Activated CD4-positive, alpha-beta T cell treated with anti-CD3 and anti-CD28 coated beads for 36 hours (primary cell): ENCODE data around the gene FHOD3. TPM values are rescaled to one million over a fixed set of nuclear protein-coding genes. Genes with fewer than 3 reads are reported as not detected.

Experiments used
- ATAC-seq: fragments of 200-7000 bp; cut with Tn5 transposase; one replicate; pipeline ENCODE4 v1.10.0; 2021; ENCODE audit warnings: mild to moderate bottlenecking, moderate library complexity
- CTCF ChIA-PET: fragments of 350-600 bp; sonication (Branson Sonifier 250); formaldehyde crosslinking; loops from one replicate; lab custom pipeline; 2021; ENCODE audit warnings: antibody characterized with exemption; lab: Charles Lee
- POLR2A ChIA-PET: fragments of 350-600 bp; sonication (Branson Sonifier 250); formaldehyde crosslinking; loops from one replicate; lab custom pipeline; 2021; ENCODE audit warnings: antibody characterized with exemption, inconsistent platforms; lab: Charles Lee
- DNase-seq: peaks from one replicate; pipeline ENCODE4 v3.0.0-alpha.2; 2020
- H3K27ac Mint-ChIP-seq: one replicate; pipeline ENCODE4 v1.8.0; 2021; ENCODE audit warnings: mixed read lengths
- H3K27me3 Mint-ChIP-seq: one replicate; pipeline ENCODE4 v1.8.0; 2021; ENCODE audit warnings: mixed read lengths
- H3K36me3 Mint-ChIP-seq: one replicate; pipeline ENCODE4 v1.8.0; 2021; ENCODE audit warnings: low read depth, mixed read lengths
- H3K4me1 Mint-ChIP-seq: one replicate; pipeline ENCODE4 v1.8.0; 2021; ENCODE audit warnings: mixed read lengths
- H3K4me3 Mint-ChIP-seq: one replicate; pipeline ENCODE4 v1.8.0; 2021; ENCODE audit warnings: mild to moderate bottlenecking, moderate library complexity, mixed read lengths
- H3K9me3 Mint-ChIP-seq: one replicate; pipeline ENCODE4 v1.8.0; 2021; ENCODE audit warnings: low read depth, mixed read lengths
- intact Hi-C, 2 experiments: fragments of 100-400 bp; cut with DNase I in 1 of 2; cut with micrococcal nuclease in 1 of 2; formaldehyde crosslinking; loops; one replicate each; pipeline versions ENCODE4 v1.14.2 to v1.15.1; 2022 to 2024; cut with DNase I, micrococcal nuclease
- total RNA-seq, 2 experiments: library from RNA; stranded (reverse); gene quantifications; one replicate each; pipeline ENCODE4 v1.2.3, GENCODE V29; 2021

FHOD3 gene
- total RNA-seq, 2 experiments from 2014 or later, result not detected

DNA sequence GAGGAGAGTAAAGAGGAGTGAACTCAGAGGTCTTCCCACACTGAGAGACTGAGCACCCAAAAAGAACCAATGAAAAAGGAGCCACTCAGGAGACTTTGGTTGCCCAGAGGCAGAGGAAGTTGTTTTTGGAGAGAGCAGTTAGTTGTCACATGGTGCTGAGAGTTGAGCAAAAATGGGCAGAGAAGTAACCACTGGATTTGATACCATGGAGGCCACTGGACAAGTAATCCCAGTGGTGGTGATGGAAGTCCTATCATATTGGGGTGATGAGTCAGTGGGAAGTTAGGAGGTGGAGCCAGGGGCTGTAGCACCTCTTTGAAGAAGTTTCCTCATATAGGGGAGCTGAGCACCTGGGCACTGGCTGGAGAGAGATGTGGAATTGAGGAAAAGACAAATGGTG is 295.5 kb downstream of the FHOD3 start:
- CTCF ChIA-PET, result interaction anchor here (0.7 kb wide), 1 partner anchor 9 kb away, joined by 4 read pairs; no protein-coding TSS in a partner anchor
- no peak for ATAC-seq
- intact Hi-C loops, result no loop called here
- Mint-ChIP-seq H3K9me3 (no peaks in the 10 kb centered on the region), H3K4me1 (no peaks in the 10 kb centered on the region), H3K4me3 (no peak overlapping the region), H3K36me3 (no peaks in the 10 kb centered on the region), H3K27ac (no peak overlapping the region), H3K27me3 (peaks cover 2% of the 10 kb centered on the region)
- POLR2A ChIA-PET, result no interaction called here
- no peak for DNase-seq

GRCh38 chr18:36593641-36594040 is 296.1 kb downstream of the FHOD3 start:
- Mint-ChIP-seq H3K4me1 (no peaks in the 10 kb centered on the region), H3K9me3 (no peaks in the 10 kb centered on the region), H3K27ac (no peak overlapping the region), H3K27me3 (peaks cover 2% of the 10 kb centered on the region), H3K4me3 (no peak overlapping the region), H3K36me3 (no peaks in the 10 kb centered on the region)
- ChIA-PET CTCF (no interaction called here), POLR2A (no interaction called here)
- intact Hi-C loops, result no loop called here
- DNase-seq, result no peak
- no peak for ATAC-seq

DNA sequence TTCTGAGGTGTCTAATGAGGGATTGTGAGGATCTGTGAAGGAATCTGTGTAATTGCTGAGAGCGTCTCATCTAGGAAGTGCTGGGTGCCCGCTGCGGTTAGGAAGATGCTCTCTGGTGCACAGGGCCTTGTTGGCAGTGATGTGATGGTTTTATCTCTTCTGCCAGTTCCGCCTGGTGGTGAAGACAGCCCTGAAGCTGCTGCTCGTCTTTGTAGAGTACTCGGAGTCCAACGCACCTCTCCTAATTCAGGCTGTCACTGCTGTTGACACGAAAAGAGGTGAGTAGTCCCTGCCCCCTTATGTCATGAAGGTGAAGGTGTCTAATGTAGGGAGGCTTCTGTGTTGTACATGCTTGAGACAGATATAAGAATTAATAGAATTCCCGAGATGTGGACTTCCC is 297.1 kb downstream of the FHOD3 start:
- ChIA-PET POLR2A (no interaction called here), CTCF (no interaction called here)
- no peaks in the 10 kb centered on the region for H3K4me1 Mint-ChIP-seq
- ATAC-seq (no peak), DNase-seq (no peak)
- H3K36me3 Mint-ChIP-seq, result no peaks in the 10 kb centered on the region
- H3K27ac Mint-ChIP-seq, result no peak overlapping the region
- no peak overlapping the region for H3K4me3 Mint-ChIP-seq
- H3K9me3 Mint-ChIP-seq, result no peaks in the 10 kb centered on the region
- peaks cover 2% of the 10 kb centered on the region for H3K27me3 Mint-ChIP-seq
- intact Hi-C loops, result no loop called here

- H3K4me3 Mint-ChIP-seq, result no peak overlapping the region
- no peaks in the 10 kb centered on the region for H3K36me3 Mint-ChIP-seq
- intact Hi-C loops, result no loop called here
- no peaks in the 10 kb centered on the region for H3K9me3 Mint-ChIP-seq
- POLR2A ChIA-PET, result no interaction called here
- ATAC-seq, result no peak
- DNase-seq, result no peak
- H3K4me1 Mint-ChIP-seq, result no peaks in the 10 kb centered on the region
- H3K27ac Mint-ChIP-seq, result no peak overlapping the region
- peaks cover 2% of the 10 kb centered on the region for H3K27me3 Mint-ChIP-seq
- CTCF ChIA-PET, result no interaction called here
Observed at GRCh38 chr18:36595046-36595817, 297.7 kb downstream of the FHOD3 start.

DNA sequence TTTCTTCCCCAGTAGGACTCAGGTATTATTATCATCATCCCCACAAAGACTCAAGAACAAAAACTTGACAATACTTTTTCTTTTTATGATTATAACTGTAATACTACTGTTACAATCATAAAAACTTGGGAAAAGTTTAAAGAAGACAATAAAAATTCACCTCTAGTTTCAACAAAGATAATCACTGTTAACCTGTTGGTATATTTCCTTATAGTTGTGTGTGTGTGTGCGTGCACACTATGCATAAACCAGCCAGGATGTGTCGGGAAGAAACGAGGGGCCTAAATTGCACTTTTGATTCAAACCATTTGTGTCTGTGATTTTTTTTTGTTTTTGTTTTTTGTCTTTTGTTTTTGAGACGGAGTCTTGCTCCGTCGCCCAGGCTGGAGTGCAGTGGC is 298.3 kb downstream of the FHOD3 start:
- DNase-seq, result no peak
- CTCF ChIA-PET, result no interaction called here
- intact Hi-C loops, result no loop called here
- no peaks in the 10 kb centered on the region for H3K4me1 Mint-ChIP-seq
- H3K27ac Mint-ChIP-seq, result no peak overlapping the region
- POLR2A ChIA-PET, result interaction anchor here (0.7 kb wide), 1 partner anchor 22 kb away, joined by 5 read pairs; no protein-coding TSS in a partner anchor
- no peak overlapping the region for H3K4me3 Mint-ChIP-seq
- no peaks in the 10 kb centered on the region for H3K9me3 Mint-ChIP-seq
- ATAC-seq, result no peak
- peaks cover 2% of the 10 kb centered on the region for H3K27me3 Mint-ChIP-seq
- no peaks in the 10 kb centered on the region for H3K36me3 Mint-ChIP-seq

GRCh38 chr18:36597636-36598035 is 300.1 kb downstream of the FHOD3 start:
- POLR2A ChIA-PET, result no interaction called here
- no peak for ATAC-seq

DNA sequence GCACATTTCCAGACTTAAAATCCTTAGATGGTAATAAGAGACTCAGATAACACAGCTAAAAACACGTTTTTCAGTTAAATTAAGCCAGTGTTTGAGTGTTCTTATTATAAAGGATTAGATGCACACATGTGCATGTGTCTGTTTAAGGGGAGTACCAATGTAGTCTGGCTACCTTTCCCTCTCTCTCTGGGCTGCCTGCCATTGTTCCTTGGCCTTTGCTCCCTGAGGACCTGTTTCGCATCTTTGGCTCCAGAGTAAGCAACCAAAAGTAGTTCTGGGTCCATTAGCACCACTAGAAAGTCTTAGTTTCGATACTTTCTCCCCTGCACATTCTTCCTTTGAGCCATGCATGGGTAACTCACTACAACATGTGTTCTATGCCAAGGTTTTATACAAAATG is 303.0 kb downstream of the FHOD3 start:
- Mint-ChIP-seq H3K27ac (no peak overlapping the region), H3K4me1 (no peaks in the 10 kb centered on the region), H3K4me3 (no peak overlapping the region), H3K9me3 (no peaks in the 10 kb centered on the region), H3K36me3 (no peaks in the 10 kb centered on the region), H3K27me3 (no peaks in the 10 kb centered on the region)
- intact Hi-C loops, result no loop called here
- DNase-seq, result no peak
- ChIA-PET CTCF (interaction anchor here (0.8 kb wide), 1 partner anchor 750 kb away, joined by 3 read pairs; no protein-coding TSS in a partner anchor), POLR2A (no interaction called here)
- ATAC-seq, result no peak

More at GRCh38 chr18:36597636-36598035, 300.1 kb downstream of the FHOD3 start:
- no peak for DNase-seq
- Mint-ChIP-seq H3K4me1 (no peaks in the 10 kb centered on the region), H3K9me3 (no peaks in the 10 kb centered on the region), H3K27me3 (no peaks in the 10 kb centered on the region), H3K4me3 (no peak overlapping the region), H3K27ac (no peak overlapping the region), H3K36me3 (no peaks in the 10 kb centered on the region)
- CTCF ChIA-PET, result no interaction called here
- intact Hi-C loops, result no loop called here

- ChIA-PET POLR2A (no interaction called here), CTCF (interaction anchor here (0.5 to 1.2 kb wide), 3 partner anchors 8 to 750 kb away, joined by 3 to 4 read pairs (median 3); no protein-coding TSS in a partner anchor)
- intact Hi-C loops, result no loop called here
- Mint-ChIP-seq H3K4me1 (no peaks in the 10 kb centered on the region), H3K36me3 (no peaks in the 10 kb centered on the region), H3K4me3 (no peak overlapping the region), H3K9me3 (no peaks in the 10 kb centered on the region), H3K27me3 (no peaks in the 10 kb centered on the region), H3K27ac (no peak overlapping the region)
- DNase-seq (no peak), ATAC-seq (no peak)
Observed at GRCh38 chr18:36601316-36601715, 303.8 kb downstream of the FHOD3 start.

GRCh38 chr18:36602071-36602470 is 304.6 kb downstream of the FHOD3 start:
- DNase-seq (no peak), ATAC-seq (no peak)
- Mint-ChIP-seq H3K9me3 (no peaks in the 10 kb centered on the region), H3K27ac (no peak overlapping the region), H3K27me3 (no peaks in the 10 kb centered on the region), H3K4me1 (no peaks in the 10 kb centered on the region), H3K4me3 (no peak overlapping the region), H3K36me3 (no peaks in the 10 kb centered on the region)
- ChIA-PET POLR2A (no interaction called here), CTCF (interaction anchor here (0.5 to 1.2 kb wide), 2 partner anchors 9 to 585 kb away, joined by 3 to 4 read pairs; no protein-coding TSS in a partner anchor)
- intact Hi-C loops, result no loop called here

DNA sequence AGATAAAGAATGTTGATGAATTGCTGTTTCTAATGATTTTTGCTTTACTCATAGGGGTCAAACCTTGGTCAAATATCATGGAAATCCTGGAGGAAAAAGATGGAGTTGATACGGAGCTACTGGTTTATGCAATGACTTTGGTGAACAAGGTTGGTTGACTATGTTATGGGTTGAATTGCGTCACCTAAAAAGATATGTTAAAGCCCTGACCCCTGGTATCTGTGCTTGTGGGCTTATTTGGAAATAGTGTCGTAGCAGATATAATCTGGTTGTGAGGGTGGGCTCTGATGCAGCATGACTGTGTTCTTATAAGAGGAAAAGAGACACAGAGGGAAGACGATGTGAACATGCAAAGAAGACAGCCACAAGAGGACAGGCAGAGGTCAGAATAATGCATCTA is 305.1 kb downstream of the FHOD3 start:
- ATAC-seq (no peak), DNase-seq (no peak)
- H3K4me1 Mint-ChIP-seq, result no peaks in the 10 kb centered on the region
- CTCF ChIA-PET, result interaction anchor here (1.2 kb wide), 1 partner anchor 585 kb away, joined by 3 read pairs; no protein-coding TSS in a partner anchor
- no peaks in the 10 kb centered on the region for H3K36me3 Mint-ChIP-seq
- H3K9me3 Mint-ChIP-seq, result no peaks in the 10 kb centered on the region
- intact Hi-C loops, result no loop called here
- POLR2A ChIA-PET, result no interaction called here
- no peak overlapping the region for H3K4me3 Mint-ChIP-seq
- H3K27ac Mint-ChIP-seq, result no peak overlapping the region
- H3K27me3 Mint-ChIP-seq, result peaks cover 3% of the 10 kb centered on the region

- no peaks in the 10 kb centered on the region for H3K36me3 Mint-ChIP-seq
- POLR2A ChIA-PET, result no interaction called here
Observed at GRCh38 chr18:36608107-36608506, 310.6 kb downstream of the FHOD3 start.

DNA sequence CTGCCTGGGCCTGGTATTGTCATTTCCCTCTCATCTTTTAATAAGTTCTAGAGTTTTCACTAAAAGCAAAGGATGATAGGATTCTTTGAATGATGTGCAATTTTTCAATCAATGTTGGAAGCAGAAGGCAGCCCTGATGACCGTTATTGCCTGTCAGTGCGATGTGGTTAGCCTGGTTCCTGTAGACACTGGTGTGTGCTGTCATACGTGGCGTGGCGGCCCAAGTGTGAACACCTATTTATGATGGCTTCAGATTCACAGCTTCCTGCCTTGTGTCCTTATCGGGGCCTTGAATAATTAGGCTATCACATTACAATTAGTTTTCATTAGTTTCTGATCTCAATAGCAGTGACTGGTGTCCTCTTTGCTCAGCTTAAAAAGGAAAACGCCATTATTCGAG is 312.7 kb downstream of the FHOD3 start:
- ChIA-PET CTCF (interaction anchor here (1.3 kb wide), 1 partner anchor 77 kb away, joined by 3 read pairs; no protein-coding TSS in a partner anchor), POLR2A (no interaction called here)
- intact Hi-C loops, result no loop called here
- Mint-ChIP-seq H3K36me3 (no peaks in the 10 kb centered on the region), H3K27ac (no peak overlapping the region), H3K27me3 (peaks cover 3% of the 10 kb centered on the region), H3K9me3 (no peaks in the 10 kb centered on the region), H3K4me1 (no peaks in the 10 kb centered on the region), H3K4me3 (no peak overlapping the region)
- no peak for ATAC-seq
- DNase-seq, result no peak

More at GRCh38 chr18:36608107-36608506, 310.6 kb downstream of the FHOD3 start:
- CTCF ChIA-PET, result no interaction called here
- no peak overlapping the region for H3K4me3 Mint-ChIP-seq
- ATAC-seq (no peak), DNase-seq (no peak)
- no peaks in the 10 kb centered on the region for H3K9me3 Mint-ChIP-seq
- no peaks in the 10 kb centered on the region for H3K4me1 Mint-ChIP-seq
- no peak overlapping the region for H3K27ac Mint-ChIP-seq
- H3K27me3 Mint-ChIP-seq, result peaks cover 3% of the 10 kb centered on the region
- intact Hi-C loops, result no loop called here
